HG03439 (cell line): ENCODE data around the gene FILIP1L.

Source experiments
- ATAC-seq: cut with Tn5 transposase; IDR thresholded peaks from one replicate; pipeline ENCODE4 v1.9.1; 2021; ENCODE audit warnings: mild to moderate bottlenecking, moderate library complexity; ENCODE audit not compliant: unreplicated experiment

Gene FILIP1L

GRCh38 chr3:99955773-99956562 lies 158.3 kb downstream of the FILIP1L start:
- ATAC-seq = no peak

DNA sequence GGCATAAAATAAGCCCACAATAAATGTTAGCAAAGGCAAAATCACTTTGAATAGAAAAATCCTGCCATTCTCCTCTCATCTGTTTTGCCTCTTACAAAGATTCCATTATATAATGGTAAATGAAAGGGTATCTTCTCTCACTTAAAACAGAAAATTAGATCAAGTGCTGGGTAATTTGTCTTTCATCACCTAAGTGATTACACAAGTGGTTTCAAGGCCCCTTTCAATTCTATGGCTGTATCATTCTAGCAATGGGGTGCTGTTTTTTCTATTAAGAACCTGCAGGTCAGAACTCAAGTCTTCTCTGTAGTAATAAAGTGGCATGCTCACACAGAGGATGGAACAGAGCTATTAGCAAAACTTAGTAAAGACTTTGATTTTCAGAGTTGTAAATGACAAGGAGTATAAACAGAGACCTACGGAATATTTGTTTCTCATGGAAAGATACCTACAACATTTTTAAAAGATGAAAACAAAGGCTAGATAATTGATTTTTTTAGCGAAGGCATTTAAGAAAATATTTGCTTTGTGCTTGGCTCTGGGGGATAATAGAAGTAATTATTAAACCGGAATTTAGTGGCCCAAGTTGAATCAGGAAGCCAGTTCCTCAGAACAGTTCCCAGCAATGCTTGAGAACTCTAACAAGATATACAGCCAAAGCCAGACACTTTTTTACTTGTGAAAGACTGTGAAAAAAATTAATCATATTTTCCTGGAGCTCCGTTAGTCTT lies 159.2 kb downstream of the FILIP1L start:
- ATAC-seq = no peak

DNA sequence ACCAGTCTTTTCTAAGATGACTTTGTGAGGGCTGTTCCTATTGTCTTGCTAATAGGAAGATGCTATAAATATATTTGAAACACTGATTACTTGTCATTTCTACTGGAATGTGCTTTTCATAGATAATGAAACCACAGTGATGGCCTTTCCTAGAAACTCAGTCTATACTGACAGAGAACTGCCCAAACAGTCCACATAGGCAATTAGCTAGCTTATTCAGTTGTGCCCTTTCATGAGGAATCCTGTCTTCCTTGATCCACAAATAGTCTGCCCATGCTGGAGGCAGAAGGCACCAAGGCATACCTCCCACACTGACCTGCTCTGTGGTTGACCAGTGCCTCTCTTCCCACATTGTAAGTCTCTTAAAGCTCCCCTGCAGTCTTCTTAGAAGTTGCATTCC lies 160.7 kb downstream of the FILIP1L start:
- ATAC-seq = no peak

- ATAC-seq = no peak
Measured at GRCh38 chr3:99952306-99952705, 162.0 kb downstream of the FILIP1L start.

DNA sequence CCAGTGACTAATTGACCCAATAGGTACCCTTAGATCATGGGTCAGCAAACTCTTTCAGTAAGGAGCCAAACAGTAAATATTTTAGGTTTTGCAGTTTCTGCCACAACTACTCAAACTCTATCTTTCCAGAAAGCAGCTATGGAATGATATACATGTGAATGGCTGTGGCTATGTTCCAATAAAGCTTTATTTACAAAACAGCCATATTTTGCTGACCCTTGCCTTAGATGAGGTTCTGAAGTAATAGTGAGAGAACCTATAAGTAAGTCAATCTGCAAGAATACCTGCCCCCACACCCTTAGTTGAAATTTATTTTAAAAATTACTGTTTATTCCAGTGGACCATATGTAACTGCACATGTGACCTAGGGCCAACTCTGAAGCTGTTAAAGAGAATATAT lies 162.6 kb downstream of the FILIP1L start:
- no peak for ATAC-seq

GRCh38 chr3:99950921-99951320 lies 163.4 kb downstream of the FILIP1L start:
- no peak for ATAC-seq

DNA sequence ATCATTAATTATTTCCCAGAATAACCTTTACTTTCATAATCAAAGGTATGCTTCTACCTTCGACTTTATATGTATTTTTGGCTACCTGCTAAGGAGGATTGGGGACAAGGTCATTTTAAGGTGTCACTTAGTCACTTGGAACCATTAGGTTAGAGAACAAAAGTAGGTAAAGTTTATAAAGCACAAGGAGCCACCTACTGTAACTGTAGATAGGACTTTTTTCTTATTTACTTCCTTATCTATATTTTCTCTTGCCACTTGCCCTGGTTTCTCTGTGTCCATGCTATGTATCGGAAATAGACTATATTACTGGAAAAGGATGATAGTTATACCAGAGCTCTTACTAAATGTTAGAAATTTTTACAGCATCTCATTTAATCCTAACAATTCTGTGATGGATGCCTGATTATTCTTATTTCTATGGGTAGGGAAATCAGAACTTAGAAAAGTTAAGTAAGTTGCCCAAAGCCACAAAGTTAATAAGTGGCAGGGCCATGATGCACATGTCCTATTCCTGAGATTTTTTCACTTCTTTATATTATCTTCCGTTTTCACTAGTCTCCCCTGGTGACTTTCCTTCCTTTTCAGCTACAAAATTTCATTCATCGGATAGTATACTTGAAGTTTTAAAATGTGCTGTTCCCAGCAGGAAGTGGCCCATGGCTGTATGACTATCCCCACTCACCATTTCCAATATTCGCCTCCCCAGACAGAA lies 164.2 kb downstream of the FILIP1L start:
- ATAC-seq = no peak

GRCh38 chr3:99948467-99949089 lies 165.7 kb downstream of the FILIP1L start:
- ATAC-seq = no peak

DNA sequence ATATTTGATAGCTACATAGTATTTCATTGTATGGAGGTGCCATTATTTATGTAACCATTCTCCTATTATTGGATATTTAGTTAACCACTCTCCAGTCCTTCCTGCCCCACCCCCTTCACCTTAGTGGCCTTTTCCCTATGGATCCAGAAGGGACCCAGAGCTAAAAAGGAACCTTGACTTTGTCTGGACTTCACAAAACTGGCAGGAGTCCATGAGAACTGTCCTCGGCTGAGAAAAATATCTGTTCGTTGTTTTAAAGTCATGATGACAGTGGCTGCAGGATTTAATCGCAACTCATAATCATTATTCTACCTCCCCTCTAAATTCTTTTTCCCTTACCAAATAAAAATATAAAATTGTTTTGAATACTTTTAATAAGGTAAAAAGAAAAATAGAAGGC lies 166.9 kb downstream of the FILIP1L start:
- no peak for ATAC-seq

GRCh38 chr3:99945328-99945995 lies 168.8 kb downstream of the FILIP1L start:
- no peak for ATAC-seq

GRCh38 chr3:99943931-99944761 lies 170.2 kb downstream of the FILIP1L start:
- no peak for ATAC-seq

DNA sequence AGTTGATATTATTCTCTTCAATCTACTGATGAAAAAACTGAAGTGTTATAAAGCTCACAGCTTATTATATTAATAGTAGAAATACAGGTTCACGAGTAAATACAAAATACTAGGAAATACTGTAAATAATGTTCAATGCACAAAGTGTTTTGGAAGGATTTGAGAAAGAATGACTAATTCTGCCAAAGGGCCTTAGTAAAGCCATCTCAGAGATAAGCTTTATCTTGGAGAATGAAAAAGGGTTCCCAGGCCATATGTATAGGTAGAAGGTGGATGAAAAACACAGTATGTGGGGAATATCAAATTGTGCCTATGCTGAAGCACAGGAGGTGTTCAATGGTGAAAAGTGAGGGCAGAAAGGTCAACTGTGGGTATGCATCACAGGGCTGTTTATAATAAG lies 173.1 kb downstream of the FILIP1L start:
- ATAC-seq = no peak

DNA sequence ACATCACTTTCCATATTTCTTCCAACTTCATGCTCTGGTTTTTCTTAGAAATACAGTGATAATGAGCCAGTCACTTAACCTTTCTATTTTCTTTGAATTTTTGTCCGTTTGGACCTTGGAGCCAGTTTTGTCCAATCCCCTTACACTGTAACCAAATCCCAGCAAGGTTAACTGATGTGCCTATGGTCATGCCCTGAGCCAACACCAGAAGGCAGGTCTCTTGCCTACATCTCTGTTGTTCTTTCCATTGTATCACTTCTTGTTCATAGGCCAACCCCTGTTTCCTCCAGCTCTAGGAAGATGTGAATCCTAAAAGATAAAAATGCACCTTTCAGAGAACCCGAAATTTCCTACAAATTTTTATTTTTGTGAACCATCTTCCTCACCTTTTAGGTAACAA lies 174.0 kb downstream of the FILIP1L start:
- ATAC-seq = no peak

DNA sequence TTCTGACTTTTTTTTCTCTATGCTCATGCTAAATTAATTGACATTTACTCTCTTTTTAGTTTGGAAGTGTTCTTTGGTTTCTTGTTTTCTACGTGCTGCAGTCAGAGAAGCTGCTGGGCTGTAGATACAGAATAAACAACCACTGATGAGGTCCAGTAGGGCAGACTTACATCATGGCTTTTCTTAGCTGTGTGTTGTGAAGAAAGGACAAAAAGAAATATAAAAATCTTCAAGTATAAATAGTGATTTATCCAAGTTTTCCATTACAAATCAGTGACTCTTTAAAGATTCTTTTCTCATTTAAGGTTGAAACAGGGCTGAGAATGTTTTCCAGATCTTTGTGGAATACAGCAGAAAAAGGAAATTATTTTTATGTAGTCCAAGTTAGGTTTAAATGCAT lies 174.4 kb downstream of the FILIP1L start:
- no peak for ATAC-seq

DNA sequence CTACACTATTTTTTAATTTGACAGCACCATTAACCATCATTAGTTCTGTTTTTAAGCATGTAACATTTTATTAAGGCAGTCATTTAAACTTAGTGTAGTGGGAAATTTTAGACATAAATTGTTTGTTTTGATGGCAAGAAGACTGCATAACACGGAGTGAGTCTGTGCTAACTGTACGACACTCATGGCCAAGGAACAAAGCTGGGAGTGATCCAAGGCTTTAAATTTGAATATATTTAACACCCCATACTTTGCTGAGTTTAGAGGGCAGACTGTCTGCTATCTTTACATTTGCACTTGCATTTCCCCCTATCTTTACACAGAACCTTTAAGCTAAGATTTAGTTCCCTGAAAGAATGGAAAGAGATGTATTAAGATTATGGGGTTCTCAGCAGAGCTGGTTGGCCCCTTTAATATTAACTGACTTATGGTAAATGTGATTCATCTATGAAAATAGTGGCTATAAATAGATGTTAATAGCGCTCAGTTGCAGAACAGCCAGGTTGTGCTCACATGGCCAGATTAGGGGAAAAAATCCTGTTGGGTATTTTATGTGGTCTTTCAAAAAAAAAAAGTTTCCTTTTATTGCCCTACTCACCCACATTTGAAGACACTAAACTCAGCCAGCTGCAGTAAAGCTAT lies 175.9 kb downstream of the FILIP1L start:
- no peak for ATAC-seq

GRCh38 chr3:99934975-99935797 lies 179.1 kb downstream of the FILIP1L start:
- ATAC-seq = no peak

DNA sequence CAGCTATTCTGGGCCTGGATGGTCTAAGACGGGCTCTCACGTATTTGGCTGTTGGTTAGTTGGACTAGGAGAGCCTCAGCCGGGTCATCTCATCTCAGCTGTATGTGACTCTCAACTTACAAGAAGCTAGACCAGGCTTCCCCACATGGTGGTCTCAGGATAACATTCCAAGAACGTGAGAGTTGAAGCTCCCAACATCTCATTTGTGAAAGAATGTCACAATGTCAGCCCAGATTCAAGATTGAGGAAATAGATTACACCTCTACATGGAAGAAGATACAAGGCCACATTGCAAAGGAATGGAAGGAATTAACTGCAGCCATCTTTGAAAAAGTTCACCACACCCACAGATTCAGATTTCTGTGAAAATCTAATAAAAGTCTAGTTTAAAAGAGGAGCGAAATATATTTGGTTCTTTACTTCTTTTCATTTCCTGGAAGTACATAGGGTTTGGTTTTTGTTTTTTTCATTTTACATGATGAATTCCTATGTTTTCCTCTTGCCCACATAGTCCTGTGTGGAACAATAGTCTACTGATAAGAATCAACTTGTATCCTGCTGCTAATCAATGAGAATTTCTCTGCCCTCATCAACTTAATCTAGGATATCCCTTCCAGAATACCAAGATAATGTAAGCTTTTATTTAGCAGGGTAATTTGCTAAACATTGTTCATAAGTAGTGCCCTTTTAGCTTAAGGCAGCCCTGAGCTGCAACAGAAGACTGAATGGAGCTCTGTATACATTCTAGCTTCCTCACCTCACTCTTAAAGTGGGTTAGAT lies 180.1 kb downstream of the FILIP1L start:
- ATAC-seq = no peak

GRCh38 chr3:99931059-99931458 lies 183.2 kb downstream of the FILIP1L start:
- no peak for ATAC-seq
